Effector memory CD4-positive, alpha-beta T cell (primary cell): Measurements from ENCODE around the gene FAM13C.

ENCODE experiments used
- DNase-seq, 3 donors: peaks; one replicate each; pipeline ENCODE4 v3.0.0-alpha.2; 2020
- H3K27ac ChIP-seq: 2 replicates; pipeline ENCODE4 v1.7.0; 2013; ENCODE audit warnings: mild to moderate bottlenecking, low read length, moderate library complexity; ENCODE audit not compliant: insufficient read depth, poor library complexity, severe bottlenecking
- H3K27me3 ChIP-seq: replicated peaks from 2 replicates; pipeline ENCODE4 v1.7.0; 2013; ENCODE audit warnings: mild to moderate bottlenecking, low read length; ENCODE audit not compliant: insufficient read depth, control insufficient read depth, poor library complexity, severe bottlenecking
- H3K36me3 ChIP-seq: 2 replicates; pipeline ENCODE4 v1.7.0; 2013; ENCODE audit warnings: mild to moderate bottlenecking, low read length, moderate library complexity; ENCODE audit not compliant: control insufficient read depth, insufficient read depth
- H3K4me1 ChIP-seq: 2 replicates; pipeline ENCODE4 v1.7.0; 2013; ENCODE audit warnings: low read length, mild to moderate bottlenecking; ENCODE audit not compliant: control insufficient read depth, insufficient read depth, poor library complexity, severe bottlenecking
- H3K4me3 ChIP-seq: 2 replicates; pipeline ENCODE4 v1.7.0; 2013; ENCODE audit warnings: low read length, low read depth, mild to moderate bottlenecking; ENCODE audit not compliant: insufficient read depth, poor library complexity, severe bottlenecking
- H3K9me3 ChIP-seq: 2 replicates; pipeline ENCODE4 v1.7.0; 2013; ENCODE audit warnings: mild to moderate bottlenecking, low read length, moderate library complexity; ENCODE audit not compliant: control insufficient read depth

FAM13C gene

DNA sequence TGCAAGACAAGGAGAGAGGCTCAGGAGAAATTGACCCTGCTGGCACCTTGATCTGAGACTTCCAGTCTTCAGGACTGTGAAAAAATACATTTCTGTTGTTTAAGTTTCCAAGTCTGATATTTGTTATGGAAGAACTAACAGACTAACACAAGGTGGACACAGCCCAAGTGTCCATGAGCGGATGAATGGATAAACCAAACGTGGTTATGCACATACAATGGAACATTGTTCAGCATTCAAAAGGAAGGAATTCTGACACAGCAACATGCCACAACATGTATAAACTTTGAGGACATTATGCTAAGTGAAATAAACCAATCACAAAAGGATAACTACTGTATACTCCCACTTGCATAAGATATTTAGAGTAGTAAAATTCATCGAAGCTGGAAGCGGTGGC is 76.5 kb downstream of the FAM13C start:
- no peaks in the 10 kb centered on the region for H3K9me3 ChIP-seq
- no peaks in the 10 kb centered on the region for H3K4me1 ChIP-seq
- H3K4me3 ChIP-seq = no peak overlapping the region
- no peaks in the 10 kb centered on the region for H3K27me3 ChIP-seq
- DNase-seq = no peak
- no peaks in the 10 kb centered on the region for H3K36me3 ChIP-seq
- H3K27ac ChIP-seq = no peak overlapping the region

DNA sequence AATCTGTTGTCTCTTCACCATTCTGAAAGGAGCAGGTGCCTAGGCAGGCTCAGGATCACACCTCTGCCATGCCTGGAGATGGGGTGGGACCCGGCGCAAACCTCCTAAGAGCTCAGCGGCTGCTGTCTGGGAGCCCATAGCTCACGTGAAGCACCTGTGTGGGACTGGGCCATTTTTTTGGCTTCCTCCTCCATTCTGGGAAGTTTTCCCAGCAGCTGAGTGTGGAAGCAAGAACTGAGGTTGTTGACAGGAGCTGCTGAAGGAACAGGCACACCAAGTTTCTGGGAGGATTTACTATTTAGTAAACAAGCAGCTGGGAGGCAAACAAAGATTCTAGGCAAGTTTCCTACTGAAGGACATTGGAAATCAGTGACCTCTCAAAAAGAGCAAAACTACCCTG is 77.3 kb downstream of the FAM13C start:
- no peak for DNase-seq
- no peaks in the 10 kb centered on the region for H3K4me1 ChIP-seq
- H3K36me3 ChIP-seq = no peaks in the 10 kb centered on the region
- H3K27me3 ChIP-seq = no peaks in the 10 kb centered on the region
- no peak overlapping the region for H3K4me3 ChIP-seq
- H3K9me3 ChIP-seq = no peaks in the 10 kb centered on the region
- no peak overlapping the region for H3K27ac ChIP-seq

- Histone ChIP-seq H3K4me3 (no peak overlapping the region), H3K27ac (no peak overlapping the region)
- DNase-seq = no peak
These were observed 78.0 kb downstream of the FAM13C start for GRCh38 chr10:59284118-59284975.

DNA sequence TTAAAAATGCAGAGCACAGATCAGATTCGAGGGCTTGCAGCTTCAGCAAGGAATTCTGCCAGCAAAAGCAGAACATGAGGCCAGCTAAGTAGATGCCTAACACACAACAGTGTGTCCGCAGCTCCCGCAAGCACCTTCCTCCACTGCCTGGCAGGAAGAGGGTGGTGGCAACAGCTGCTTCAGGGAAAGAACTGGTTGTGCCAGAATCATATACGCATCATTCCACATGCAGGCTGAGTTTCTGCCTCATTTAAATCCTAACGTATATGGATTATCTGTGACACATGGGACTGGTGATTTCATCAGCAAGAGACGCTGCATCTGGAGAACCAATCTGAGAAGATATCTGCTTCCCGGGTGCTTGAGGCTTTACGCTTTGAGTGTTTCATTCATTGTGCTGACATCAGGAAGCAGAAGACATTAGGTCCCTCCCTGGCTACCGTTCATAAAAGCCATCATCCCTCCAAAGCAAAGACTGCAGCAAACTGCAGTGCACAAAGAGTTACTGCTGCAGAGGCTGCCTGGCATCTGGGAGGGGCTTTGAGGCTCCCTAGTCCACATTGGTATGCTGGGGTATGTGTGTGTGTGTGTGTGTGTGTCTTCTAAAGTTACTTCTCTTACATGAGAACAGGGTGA is 78.8 kb downstream of the FAM13C start:
- Histone ChIP-seq H3K9me3 (no peaks in the 10 kb centered on the region), H3K27ac (no peak overlapping the region), H3K4me1 (no peaks in the 10 kb centered on the region), H3K4me3 (no peak overlapping the region), H3K36me3 (no peaks in the 10 kb centered on the region), H3K27me3 (no peaks in the 10 kb centered on the region)
- DNase-seq = no peak

More at GRCh38 chr10:59284118-59284975, 78.0 kb downstream of the FAM13C start:
- Histone ChIP-seq H3K36me3 (no peaks in the 10 kb centered on the region), H3K27me3 (no peaks in the 10 kb centered on the region), H3K4me1 (no peaks in the 10 kb centered on the region), H3K9me3 (no peaks in the 10 kb centered on the region)

- Histone ChIP-seq H3K36me3 (no peaks in the 10 kb centered on the region), H3K4me1 (no peaks in the 10 kb centered on the region)
- DNase-seq = no peak
These were observed 80.5 kb downstream of the FAM13C start for GRCh38 chr10:59281861-59282260.

DNA sequence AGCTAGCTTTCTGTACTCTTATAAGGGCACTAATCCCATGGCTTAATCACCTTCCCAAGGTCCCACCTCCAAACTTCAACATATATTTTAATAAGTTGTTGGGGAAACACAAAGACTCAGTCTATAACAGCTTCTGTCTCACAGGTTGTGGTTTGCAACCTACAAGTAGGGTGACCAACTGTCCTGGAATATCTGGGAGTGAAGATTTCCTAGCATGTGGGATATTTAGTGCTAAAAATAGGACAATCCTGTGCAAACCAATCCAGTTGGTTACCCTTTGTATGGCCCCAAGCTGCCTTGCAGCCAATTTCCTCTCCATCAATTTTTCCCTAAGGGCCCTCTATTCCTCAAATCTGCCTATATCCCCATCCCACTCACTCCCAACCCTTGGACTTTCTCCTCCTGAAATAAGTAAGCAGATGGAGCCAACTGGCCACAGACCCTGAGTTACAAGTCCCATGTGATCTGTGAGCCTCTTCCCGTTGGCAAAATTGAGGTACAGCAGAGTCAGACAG is 82.3 kb downstream of the FAM13C start:
- Histone ChIP-seq H3K4me3 (no peak overlapping the region), H3K27ac (no peak overlapping the region), H3K4me1 (no peaks in the 10 kb centered on the region), H3K27me3 (no peaks in the 10 kb centered on the region), H3K36me3 (no peaks in the 10 kb centered on the region), H3K9me3 (no peaks in the 10 kb centered on the region)
- no peak for DNase-seq

More at GRCh38 chr10:59281861-59282260, 80.5 kb downstream of the FAM13C start:
- Histone ChIP-seq H3K27ac (no peak overlapping the region), H3K4me3 (no peak overlapping the region), H3K9me3 (no peaks in the 10 kb centered on the region), H3K27me3 (no peaks in the 10 kb centered on the region)

- H3K4me1 ChIP-seq = no peaks in the 10 kb centered on the region
- DNase-seq = no peak
- no peak overlapping the region for H3K4me3 ChIP-seq
- H3K9me3 ChIP-seq = no peaks in the 10 kb centered on the region
- no peaks in the 10 kb centered on the region for H3K36me3 ChIP-seq
- H3K27me3 ChIP-seq = no peaks in the 10 kb centered on the region
- H3K27ac ChIP-seq = no peak overlapping the region
These were observed 82.9 kb downstream of the FAM13C start for GRCh38 chr10:59279476-59279875.

GRCh38 chr10:59276919-59277318 is 85.4 kb downstream of the FAM13C start:
- H3K36me3 ChIP-seq = no peaks in the 10 kb centered on the region
- no peaks in the 10 kb centered on the region for H3K27me3 ChIP-seq
- H3K9me3 ChIP-seq = no peaks in the 10 kb centered on the region
- no peak overlapping the region for H3K4me3 ChIP-seq
- no peak overlapping the region for H3K27ac ChIP-seq
- H3K4me1 ChIP-seq = no peaks in the 10 kb centered on the region
- no peak for DNase-seq

DNA sequence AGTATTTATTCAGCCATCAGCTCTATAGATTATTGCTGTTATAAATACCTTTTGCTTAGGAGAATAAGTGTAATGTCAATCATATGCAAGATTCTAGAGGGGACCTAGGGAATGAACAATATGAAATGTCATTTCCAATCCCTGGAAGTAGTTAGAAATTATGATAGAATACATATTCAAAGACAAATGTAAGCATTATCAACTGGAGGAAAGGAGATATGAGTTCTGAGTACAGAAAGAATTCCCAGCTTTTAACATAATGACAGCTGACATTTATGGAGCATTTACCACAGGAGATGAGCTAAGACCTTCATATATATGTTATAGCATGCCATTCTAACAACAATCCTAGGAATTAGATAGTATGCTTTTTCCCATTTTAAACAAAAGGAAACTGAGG is 86.2 kb downstream of the FAM13C start:
- no peak for DNase-seq
- Histone ChIP-seq H3K9me3 (no peaks in the 10 kb centered on the region), H3K4me1 (no peaks in the 10 kb centered on the region), H3K27ac (no peak overlapping the region), H3K27me3 (no peaks in the 10 kb centered on the region), H3K4me3 (no peak overlapping the region), H3K36me3 (no peaks in the 10 kb centered on the region)

GRCh38 chr10:59273445-59273844 is 88.9 kb downstream of the FAM13C start:
- Histone ChIP-seq H3K4me3 (no peak overlapping the region), H3K36me3 (no peaks in the 10 kb centered on the region), H3K27ac (no peak overlapping the region), H3K27me3 (no peaks in the 10 kb centered on the region), H3K9me3 (no peaks in the 10 kb centered on the region), H3K4me1 (no peaks in the 10 kb centered on the region)
- no peak for DNase-seq
